OCI-LY3 (cell line): ENCODE results near the gene CATSPERE.

Experiments used
- H2AFZ ChIP-seq: fragments of 200-600, 300-600 bp; shearing (Covaris generic); 2 replicates; pipeline ENCODE4 v1.6.0; 2014; ENCODE audit warnings: antibody characterized with exemption, low read depth, low read length
- H3K27ac ChIP-seq: fragments of 200-600, 300-600 bp; sonication (generic); 2 replicates; pipeline ENCODE4 v1.5.1; 2014; ENCODE audit warnings: mild to moderate bottlenecking, low read length, moderate library complexity, mixed read lengths
- H3K27me3 ChIP-seq: fragments of 200-600, 300-600 bp; sonication (generic); 2 replicates; pipeline ENCODE4 v1.6.1; 2014; ENCODE audit warnings: low read depth, low read length, mixed read lengths
- H3K36me3 ChIP-seq: fragments of 200-600, 300-600 bp; sonication (generic); replicated peaks from 2 replicates; pipeline ENCODE3; 2014; ENCODE audit warnings: low read depth, low read length, mixed read lengths
- H3K4me1 ChIP-seq: fragments of 300-600, 200-600 bp; sonication (generic); 2 replicates; pipeline ENCODE4 v1.6.1; 2014; ENCODE audit warnings: low read length, mixed read lengths
- H3K4me2 ChIP-seq: fragments of 200-600, 300-600 bp; sonication (generic); 2 replicates; pipeline ENCODE4 v1.6.1; 2014; ENCODE audit warnings: low read length, mixed read lengths
- H3K4me3 ChIP-seq: fragments of 300-600, 200-600 bp; sonication (generic); 2 replicates; pipeline ENCODE4 v1.5.1; 2014; ENCODE audit warnings: antibody characterized with exemption, mild to moderate bottlenecking, low read length, moderate library complexity
- H3K79me2 ChIP-seq: fragments of 300-600, 200-600 bp; shearing (Covaris generic); 2 replicates; pipeline ENCODE4 v1.6.1; 2014; ENCODE audit warnings: mild to moderate bottlenecking, low read length, mixed read lengths
- H3K9ac ChIP-seq: fragments of 300-600, 200-600 bp; shearing (Covaris generic); 2 replicates; pipeline ENCODE4 v1.6.0; 2014; ENCODE audit warnings: mild to moderate bottlenecking, low read length, moderate library complexity
- H3K9me3 ChIP-seq: fragments of 200-600, 300-600 bp; shearing (Covaris generic); 2 replicates; pipeline ENCODE4 v1.6.1; 2014; ENCODE audit warnings: low read length, mixed read lengths; ENCODE audit not compliant: insufficient read depth
- H4K20me1 ChIP-seq: fragments of 200-600, 300-600 bp; sonication (generic); 2 replicates; pipeline ENCODE4 v1.6.1; 2016; ENCODE audit warnings: low read length, mixed read lengths; ENCODE audit not compliant: insufficient read depth
- CTCF ChIP-seq: fragments of 200-600, 300-600 bp; sonication (generic); IDR thresholded peaks from 2 replicates; pipeline ENCODE4 v1.5.1; 2014; ENCODE audit warnings: antibody characterized with exemption, low read length, low read depth
- EZH2phosphoT487 ChIP-seq: fragments of 200-600 bp; shearing (Covaris generic); IDR thresholded peaks from 2 replicates; pipeline ENCODE4 v1.6.1; 2018; ENCODE audit warnings: antibody characterized with exemption, mixed run types, low read depth

Gene CATSPERE

GRCh38 chr1:244437086-244437468 is 24.0 kb upstream of the CATSPERE start:
- Histone ChIP-seq H3K79me2 (peaks cover 66% of the 10 kb centered on the region), H2AFZ (no peak overlapping the region), H3K9ac (no peak overlapping the region), H3K9me3 (no peaks in the 10 kb centered on the region), H3K4me2 (no peak overlapping the region), H3K27ac (no peak overlapping the region), H3K4me3 (no peak overlapping the region), H3K36me3 (peaks cover 18% of the 10 kb centered on the region), H4K20me1 (peaks cover 18% of the 10 kb centered on the region; the same call in 1 of the 2 replicates), H3K27me3 (no peaks in the 10 kb centered on the region), H3K4me1 (no peaks in the 10 kb centered on the region)
- TF ChIP-seq EZH2phosphoT487 = no peak
- TF ChIP-seq CTCF = no peak

GRCh38 chr1:244439391-244440032 is 21.6 kb upstream of the CATSPERE start:
- Histone ChIP-seq H2AFZ (no peak overlapping the region), H3K4me3 (no peak overlapping the region), H3K27me3 (no peaks in the 10 kb centered on the region), H3K4me1 (no peaks in the 10 kb centered on the region), H3K27ac (no peak overlapping the region), H3K36me3 (peaks cover 19% of the 10 kb centered on the region), H3K79me2 (peaks cover 84% of the 10 kb centered on the region), H3K9ac (no peak overlapping the region), H4K20me1 (peaks cover 30% of the 10 kb centered on the region), H3K9me3 (no peaks in the 10 kb centered on the region), H3K4me2 (no peak overlapping the region)
- no peak for TF ChIP-seq EZH2phosphoT487
- TF ChIP-seq CTCF = no peak

- Histone ChIP-seq H3K27me3 (no peaks in the 10 kb centered on the region), H3K4me1 (no peaks in the 10 kb centered on the region), H3K36me3 (peaks cover 25% of the 10 kb centered on the region), H3K79me2 (peaks cover 97% of the 10 kb centered on the region), H3K4me3 (no peak overlapping the region), H3K9ac (no peak overlapping the region), H3K4me2 (no peak overlapping the region), H3K27ac (no peak overlapping the region), H4K20me1 (peaks cover 43% of the 10 kb centered on the region), H2AFZ (no peak overlapping the region), H3K9me3 (no peaks in the 10 kb centered on the region)
- no peak for TF ChIP-seq EZH2phosphoT487
- TF ChIP-seq CTCF = no peak
Observed at GRCh38 chr1:244442850-244443249, 18.2 kb upstream of the CATSPERE start.

- H3K9me3 ChIP-seq = no peaks in the 10 kb centered on the region
- H4K20me1 ChIP-seq = peaks cover 46% of the 10 kb centered on the region
- H3K27me3 ChIP-seq = no peaks in the 10 kb centered on the region
- H3K79me2 ChIP-seq = peaks cover 98% of the 10 kb centered on the region
- peaks cover 10% of the 10 kb centered on the region for H3K4me1 ChIP-seq
- H3K4me2 ChIP-seq = no peak overlapping the region
- no peak overlapping the region for H3K4me3 ChIP-seq
- no peak overlapping the region for H3K9ac ChIP-seq
- no peak overlapping the region for H2AFZ ChIP-seq
- peaks cover 37% of the 10 kb centered on the region for H3K36me3 ChIP-seq
- H3K27ac ChIP-seq = no peak overlapping the region
- no peak for TF ChIP-seq CTCF
- no peak for TF ChIP-seq EZH2phosphoT487
Observed at GRCh38 chr1:244444854-244445253, 16.2 kb upstream of the CATSPERE start.
